ES-I3 (cell line): ENCODE data around the gene TMPRSS2.

Experiments
- H3K36me3 ChIP-seq: 2 replicates; pipeline ENCODE4 v1.6.1; 2013; ENCODE audit warnings: mild to moderate bottlenecking, low read length, control low read depth, moderate library complexity; ENCODE audit not compliant: insufficient read depth
- H3K4me1 ChIP-seq: 2 replicates; pipeline ENCODE4 v1.6.1; 2013; ENCODE audit warnings: mild to moderate bottlenecking, control low read depth, low read length; ENCODE audit not compliant: insufficient read depth
- H3K9ac ChIP-seq: 2 replicates; pipeline ENCODE4 v1.6.1; 2013; ENCODE audit warnings: low read depth, mild to moderate bottlenecking, low read length, moderate library complexity
- H3K9me3 ChIP-seq: 2 replicates; pipeline ENCODE4 v1.6.1; 2013; ENCODE audit warnings: mild to moderate bottlenecking, low read length, moderate library complexity; ENCODE audit not compliant: control insufficient read depth, insufficient read depth

TMPRSS2 gene

DNA sequence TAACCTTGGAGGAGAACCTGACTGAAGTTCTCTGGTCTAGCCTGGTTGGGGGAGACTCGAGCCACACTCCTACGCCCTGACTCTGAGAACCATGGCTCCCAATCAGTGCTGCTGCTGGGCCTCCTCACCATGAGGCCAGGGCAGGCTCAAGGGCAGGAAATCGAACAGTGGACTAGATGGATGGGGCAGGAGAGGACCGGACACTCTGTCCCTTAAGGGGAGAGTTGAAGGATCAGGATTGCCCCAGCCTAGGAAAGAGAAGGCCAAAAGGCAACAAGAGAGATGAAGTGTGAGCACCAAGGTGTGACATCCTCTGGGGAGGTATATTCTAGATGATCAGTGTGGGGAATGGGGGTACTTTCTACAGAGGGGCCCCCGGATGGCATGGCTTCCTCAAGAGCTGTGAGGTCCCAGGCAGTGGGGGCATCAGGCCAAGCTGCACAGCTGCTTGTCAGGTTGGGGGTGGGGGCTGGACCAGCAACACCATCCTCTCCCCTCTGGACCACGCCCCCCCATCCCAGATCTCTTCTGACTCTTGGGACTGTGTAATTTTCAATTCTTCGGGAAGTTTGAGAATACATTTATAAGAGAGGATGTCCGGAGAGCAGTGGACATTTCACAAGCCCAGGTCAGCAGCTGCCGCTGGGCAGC is 47.9 kb downstream of the TMPRSS2 start:
- Histone ChIP-seq H3K4me1 (no peaks in the 10 kb centered on the region), H3K9me3 (no peaks in the 10 kb centered on the region), H3K9ac (no peak overlapping the region), H3K36me3 (no peaks in the 10 kb centered on the region; the same call in 1 of the 2 replicates)

DNA sequence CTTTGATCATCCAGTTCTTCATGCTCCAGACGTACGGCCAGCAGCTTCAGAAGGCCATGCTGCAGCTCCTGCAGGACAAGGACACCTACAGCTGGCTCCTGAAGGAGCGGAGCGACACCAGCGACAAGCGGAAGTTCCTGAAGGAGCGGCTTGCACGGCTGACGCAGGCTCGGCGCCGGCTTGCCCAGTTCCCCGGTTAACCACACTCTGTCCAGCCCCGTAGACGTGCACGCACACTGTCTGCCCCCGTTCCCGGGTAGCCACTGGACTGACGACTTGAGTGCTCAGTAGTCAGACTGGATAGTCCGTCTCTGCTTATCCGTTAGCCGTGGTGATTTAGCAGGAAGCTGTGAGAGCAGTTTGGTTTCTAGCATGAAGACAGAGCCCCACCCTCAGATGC is 49.4 kb downstream of the TMPRSS2 start:
- H3K9ac ChIP-seq = no peak overlapping the region
- no peaks in the 10 kb centered on the region; the same call in 1 of the 2 replicates for H3K36me3 ChIP-seq
- peaks cover 5% of the 10 kb centered on the region; the same call in 1 of the 2 replicates for H3K4me1 ChIP-seq
- H3K9me3 ChIP-seq = no peaks in the 10 kb centered on the region

DNA sequence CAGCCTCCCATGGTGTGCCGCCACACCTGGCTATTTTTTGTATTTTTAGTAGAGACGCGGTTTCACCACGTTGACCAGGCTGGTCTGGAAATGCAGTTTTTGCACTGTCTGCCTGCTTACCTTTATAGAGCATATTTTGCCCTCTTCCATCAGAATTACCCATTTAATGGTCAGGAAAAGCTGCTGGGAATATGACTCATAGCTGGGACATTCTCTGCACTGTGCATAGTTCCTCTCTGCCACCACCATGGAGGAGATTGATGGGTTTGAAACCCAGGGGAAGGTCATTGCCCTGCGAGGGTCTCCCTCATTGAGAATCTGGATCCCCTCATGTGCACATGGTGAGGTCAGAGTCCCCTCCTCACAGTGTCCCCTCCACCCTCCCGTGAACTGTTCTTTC is 49.8 kb downstream of the TMPRSS2 start:
- H3K36me3 ChIP-seq = no peaks in the 10 kb centered on the region; the same call in 1 of the 2 replicates
- no peaks in the 10 kb centered on the region for H3K9me3 ChIP-seq
- H3K4me1 ChIP-seq = peaks cover 7% of the 10 kb centered on the region; the same call in 1 of the 2 replicates
- no peak overlapping the region for H3K9ac ChIP-seq

DNA sequence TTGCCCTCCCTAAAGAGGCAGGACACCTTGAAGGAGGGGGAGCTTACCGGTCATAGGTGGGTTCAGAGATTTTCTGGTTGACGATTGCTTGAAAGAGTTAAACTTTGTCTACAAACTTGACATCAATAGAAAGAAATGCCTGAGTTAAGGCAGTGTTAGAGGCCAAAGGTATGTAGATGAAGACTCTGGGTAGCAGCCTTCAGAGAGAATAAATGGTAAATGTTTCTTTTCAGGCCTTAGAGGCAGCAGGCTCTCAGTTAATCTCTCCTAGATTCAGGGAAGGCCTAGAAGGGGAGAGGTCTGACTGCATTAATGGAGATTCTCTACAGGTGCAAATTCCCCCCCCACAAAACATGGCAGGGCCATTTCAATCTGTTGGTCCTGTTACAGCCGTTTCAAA is 54.2 kb downstream of the TMPRSS2 start:
- H3K9me3 ChIP-seq = no peaks in the 10 kb centered on the region
- H3K9ac ChIP-seq = no peak overlapping the region
- H3K4me1 ChIP-seq = peaks cover 7% of the 10 kb centered on the region; the same call in 1 of the 2 replicates
- no peaks in the 10 kb centered on the region; the same call in 1 of the 2 replicates for H3K36me3 ChIP-seq

DNA sequence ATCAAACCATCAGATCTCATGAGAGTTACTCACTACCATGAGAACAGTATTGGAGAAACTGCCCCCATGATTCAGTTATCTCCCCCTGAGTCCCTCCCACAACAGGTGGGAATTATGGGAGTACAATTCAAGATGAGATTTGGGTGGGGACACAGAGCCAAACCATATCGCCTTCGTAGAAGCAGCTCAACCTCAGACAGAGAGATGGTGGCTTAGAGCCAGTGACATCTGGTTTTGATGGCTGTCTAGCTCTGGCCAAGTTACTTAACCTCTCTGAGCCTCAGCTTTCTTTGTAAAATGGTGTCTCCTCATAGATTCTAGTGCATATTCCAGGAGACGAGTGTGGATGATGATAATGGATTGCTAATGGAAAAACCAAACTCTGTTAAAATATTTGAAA is 54.8 kb downstream of the TMPRSS2 start:
- no peak overlapping the region for H3K9ac ChIP-seq

DNA sequence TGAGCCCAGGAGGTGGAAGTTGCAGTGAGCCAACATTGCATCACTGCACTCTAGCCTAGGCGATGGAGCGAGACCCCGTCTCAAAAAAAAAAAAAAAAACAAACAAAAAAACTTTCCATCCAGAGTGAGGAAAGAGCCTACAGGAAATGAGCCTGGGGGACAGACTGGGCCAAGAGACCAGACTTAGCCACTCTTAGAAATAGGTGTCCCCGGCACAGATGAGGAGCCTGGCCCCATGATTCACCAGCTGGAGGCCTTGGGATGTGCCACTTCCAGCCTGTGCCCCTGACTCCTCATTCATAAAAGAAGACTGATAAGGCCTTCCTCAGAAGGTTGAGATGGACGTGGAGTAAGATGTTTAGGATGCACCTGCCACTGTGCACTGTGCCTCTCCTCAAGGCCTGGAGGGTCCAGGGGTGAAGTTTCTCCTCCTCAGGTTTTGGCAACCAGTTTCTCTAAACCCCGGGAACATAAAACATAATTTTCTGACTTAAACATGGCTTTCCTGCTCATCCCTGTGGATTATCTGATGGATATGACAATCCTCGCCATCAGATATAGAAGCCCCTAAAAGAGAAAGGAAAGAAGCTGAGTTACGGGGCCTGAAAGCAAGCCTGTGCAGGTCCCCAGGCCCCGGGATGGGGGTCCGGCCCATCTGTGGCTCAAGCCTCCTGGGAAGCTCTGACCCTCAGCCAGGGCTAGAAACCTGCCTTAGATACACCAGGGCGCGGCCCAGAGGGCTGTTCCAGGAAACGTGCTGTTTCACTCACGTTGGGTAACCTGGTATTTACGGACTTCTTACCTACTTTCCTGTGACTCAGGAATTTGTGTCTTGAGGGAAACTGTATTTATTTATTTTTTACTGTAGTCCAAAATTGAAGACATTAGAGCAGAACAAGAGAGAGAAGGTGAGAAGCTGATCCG is 55.9 kb downstream of the TMPRSS2 start:
- no peaks in the 10 kb centered on the region for H3K9me3 ChIP-seq
- peaks cover 7% of the 10 kb centered on the region; the same call in 1 of the 2 replicates for H3K4me1 ChIP-seq
- H3K36me3 ChIP-seq = no peaks in the 10 kb centered on the region; the same call in 1 of the 2 replicates
- H3K9ac ChIP-seq = no peak overlapping the region

More for the DNA sequence above, 54.8 kb downstream of the TMPRSS2 start:
- no peaks in the 10 kb centered on the region; the same call in 1 of the 2 replicates for H3K36me3 ChIP-seq
- peaks cover 7% of the 10 kb centered on the region; the same call in 1 of the 2 replicates for H3K4me1 ChIP-seq
- H3K9me3 ChIP-seq = no peaks in the 10 kb centered on the region

DNA sequence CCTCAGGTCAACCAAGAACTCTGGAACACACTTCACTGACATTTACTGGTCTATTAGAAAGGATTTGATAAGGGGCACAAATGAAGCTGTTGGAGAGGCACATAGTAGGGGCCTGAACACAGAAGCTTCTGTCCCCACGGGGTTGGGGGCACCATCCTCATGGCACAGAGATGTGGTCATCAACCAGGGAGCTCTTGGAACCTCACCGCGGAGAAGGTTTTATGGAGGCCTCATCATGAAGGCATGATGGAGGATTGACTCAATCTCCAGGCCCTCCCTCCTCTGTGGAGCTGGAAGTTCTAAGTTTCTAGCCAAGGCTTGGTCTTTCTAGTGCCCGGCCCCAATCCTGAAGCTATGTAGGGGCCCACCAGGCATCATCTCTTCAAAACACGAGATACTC is 58.3 kb downstream of the TMPRSS2 start:
- peaks cover 7% of the 10 kb centered on the region; the same call in 1 of the 2 replicates for H3K4me1 ChIP-seq
- no peaks in the 10 kb centered on the region for H3K36me3 ChIP-seq
- H3K9ac ChIP-seq = no peak overlapping the region
- H3K9me3 ChIP-seq = no peaks in the 10 kb centered on the region

DNA sequence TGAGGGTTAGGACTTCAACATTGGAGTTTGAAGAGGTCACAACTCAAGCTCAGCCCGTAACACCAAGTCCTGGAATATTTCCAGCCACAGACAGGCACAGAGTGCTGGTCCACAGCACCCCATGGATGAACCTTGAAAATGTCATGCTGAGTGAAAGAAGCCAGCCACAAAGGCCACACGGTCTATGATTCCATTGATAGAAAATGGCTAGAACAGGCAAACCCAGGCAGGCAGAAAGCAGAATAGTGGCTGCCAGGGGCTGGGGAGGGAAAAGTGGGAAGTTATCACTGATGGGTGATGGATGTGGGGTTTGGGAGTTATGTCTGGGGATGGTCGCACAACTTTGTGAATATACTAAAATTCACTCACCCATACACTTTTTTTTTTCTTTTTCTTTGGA is 60.6 kb downstream of the TMPRSS2 start:
- Histone ChIP-seq H3K9ac (no peak overlapping the region), H3K4me1 (no peaks in the 10 kb centered on the region), H3K36me3 (no peaks in the 10 kb centered on the region), H3K9me3 (no peaks in the 10 kb centered on the region)

DNA sequence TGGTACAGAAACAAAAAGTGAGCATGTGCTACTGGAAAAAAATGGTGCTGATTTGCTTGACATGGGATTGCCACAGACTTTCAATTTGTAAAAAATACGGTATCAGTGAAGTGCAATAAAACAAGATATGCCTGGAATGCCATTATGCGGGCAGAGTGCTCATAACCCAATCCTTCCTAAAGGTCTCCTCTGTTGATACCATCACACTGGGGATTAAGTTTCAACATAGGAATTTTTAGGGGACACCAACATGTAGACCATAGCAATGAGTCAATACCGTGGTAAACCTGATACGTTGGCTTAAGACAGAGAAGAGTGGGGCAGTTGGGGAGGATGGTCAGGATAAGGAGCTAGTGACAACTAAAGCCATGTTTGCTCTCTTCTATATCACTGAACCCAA is 61.4 kb downstream of the TMPRSS2 start:
- Histone ChIP-seq H3K9me3 (no peaks in the 10 kb centered on the region), H3K4me1 (no peaks in the 10 kb centered on the region), H3K9ac (no peak overlapping the region), H3K36me3 (no peaks in the 10 kb centered on the region)

DNA sequence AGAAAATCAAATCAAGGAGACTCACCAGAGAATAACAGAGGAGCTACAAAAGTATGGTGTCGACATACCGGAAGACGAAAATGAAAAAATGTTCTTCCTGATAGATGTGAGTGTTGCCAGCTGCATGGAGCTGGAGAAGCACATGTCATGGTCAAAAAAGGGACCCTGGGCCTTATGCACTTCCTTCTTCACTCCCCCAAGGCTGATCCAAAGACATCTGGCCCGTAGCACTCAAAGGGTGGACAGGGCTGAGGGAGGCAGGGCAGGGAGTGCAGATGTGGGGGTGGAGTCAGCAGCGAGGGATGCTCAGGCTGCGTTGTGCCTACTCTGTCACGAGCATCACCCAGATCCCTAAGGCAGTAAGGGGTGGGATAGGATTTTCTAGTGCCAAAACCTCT is 62.5 kb downstream of the TMPRSS2 start:
- H3K9me3 ChIP-seq = no peaks in the 10 kb centered on the region

DNA sequence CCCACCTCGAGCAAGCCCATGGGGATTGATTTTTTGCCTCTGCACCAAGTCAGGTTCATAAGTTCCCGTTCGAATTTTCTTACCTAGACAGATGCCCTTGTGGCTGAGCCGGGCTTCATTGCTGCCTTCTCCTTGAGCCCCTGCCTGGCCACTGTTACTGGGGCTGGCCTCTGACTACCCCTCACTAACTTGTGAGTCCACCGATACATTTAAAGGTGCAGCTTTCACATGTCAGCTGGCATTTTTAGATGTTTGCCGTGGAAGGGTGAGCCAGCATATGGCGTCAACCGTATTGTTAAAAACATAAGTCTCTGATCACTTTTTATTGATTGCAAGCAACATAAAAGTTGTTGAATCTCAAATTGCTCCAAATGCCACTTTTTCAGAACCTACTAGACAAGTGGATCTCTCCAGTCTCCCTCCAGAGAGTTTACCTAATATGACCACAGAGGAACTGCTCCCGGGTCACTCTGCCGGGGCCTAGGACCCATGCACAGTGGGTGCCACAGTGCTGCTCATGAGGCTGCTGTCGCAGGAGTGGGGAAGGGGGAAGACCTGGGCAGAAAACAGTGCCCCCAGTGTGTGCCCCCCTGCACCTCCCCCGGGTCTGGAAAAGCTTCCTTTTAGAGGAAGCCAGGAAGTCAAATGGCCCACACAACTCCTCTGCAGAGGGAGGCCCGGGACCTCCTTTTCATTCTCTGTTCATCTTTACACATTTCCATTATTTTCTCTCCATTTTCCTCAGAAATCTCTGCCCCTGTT is 63.1 kb downstream of the TMPRSS2 start:
- H3K9me3 ChIP-seq = no peaks in the 10 kb centered on the region
- H3K9ac ChIP-seq = no peak overlapping the region
- no peaks in the 10 kb centered on the region for H3K36me3 ChIP-seq
- no peaks in the 10 kb centered on the region for H3K4me1 ChIP-seq

More for the DNA sequence above, 62.5 kb downstream of the TMPRSS2 start:
- no peaks in the 10 kb centered on the region for H3K36me3 ChIP-seq
- H3K9ac ChIP-seq = no peak overlapping the region
- no peaks in the 10 kb centered on the region for H3K4me1 ChIP-seq

DNA sequence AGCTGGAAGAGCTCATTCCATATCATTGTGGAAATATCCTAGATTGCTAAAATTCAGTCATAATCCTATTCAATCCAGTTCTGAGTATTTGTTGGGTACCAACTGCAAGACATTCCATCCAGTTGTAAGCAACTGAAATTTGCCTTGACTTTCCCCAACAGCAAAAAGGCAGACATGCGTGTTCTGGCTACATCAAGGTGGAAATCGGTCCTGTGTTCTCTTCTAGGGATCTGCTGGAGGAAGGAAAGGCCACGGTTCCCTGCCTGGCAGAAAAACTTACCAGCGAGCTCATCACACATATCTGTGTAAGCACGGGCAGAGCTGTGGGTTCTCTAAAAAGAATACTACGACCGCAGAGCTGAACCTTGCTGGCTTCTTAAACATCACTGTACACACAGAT is 64.4 kb downstream of the TMPRSS2 start:
- H3K9me3 ChIP-seq = no peaks in the 10 kb centered on the region
- no peaks in the 10 kb centered on the region for H3K36me3 ChIP-seq
- no peaks in the 10 kb centered on the region for H3K4me1 ChIP-seq
- H3K9ac ChIP-seq = no peak overlapping the region

DNA sequence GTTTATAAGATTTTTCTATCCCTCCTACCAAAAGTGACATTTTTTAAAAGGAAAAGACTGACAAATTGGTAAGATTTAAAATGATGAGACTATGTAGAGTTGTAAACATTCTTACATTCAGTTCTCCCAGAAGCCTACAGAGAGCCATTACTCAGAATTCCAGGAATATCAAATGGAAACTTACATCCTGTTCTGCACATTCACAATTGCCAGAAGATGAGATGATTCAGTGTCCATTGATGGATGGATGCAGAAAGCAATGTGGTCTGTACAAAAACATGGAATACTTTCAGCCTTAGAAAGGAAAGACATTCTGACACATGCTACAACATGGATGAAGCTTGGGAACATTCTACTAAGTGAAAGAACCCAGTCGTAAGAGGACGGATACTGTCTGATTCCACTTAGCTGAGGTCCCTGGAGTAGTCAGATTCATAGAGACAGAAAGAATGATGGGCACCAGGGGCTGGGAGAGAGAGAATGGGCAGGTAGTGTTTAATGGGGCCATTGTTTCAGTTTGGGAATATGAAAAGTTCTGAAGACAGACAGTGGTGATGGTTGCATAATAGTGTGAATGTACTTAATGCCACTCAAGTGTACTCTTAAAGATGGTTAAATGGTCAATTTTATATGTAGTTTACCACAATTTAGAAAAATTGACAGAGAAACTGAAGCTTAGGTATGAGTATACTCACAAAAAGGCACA is 65.3 kb downstream of the TMPRSS2 start:
- no peaks in the 10 kb centered on the region for H3K4me1 ChIP-seq
- H3K9ac ChIP-seq = no peak overlapping the region
- no peaks in the 10 kb centered on the region for H3K36me3 ChIP-seq

DNA sequence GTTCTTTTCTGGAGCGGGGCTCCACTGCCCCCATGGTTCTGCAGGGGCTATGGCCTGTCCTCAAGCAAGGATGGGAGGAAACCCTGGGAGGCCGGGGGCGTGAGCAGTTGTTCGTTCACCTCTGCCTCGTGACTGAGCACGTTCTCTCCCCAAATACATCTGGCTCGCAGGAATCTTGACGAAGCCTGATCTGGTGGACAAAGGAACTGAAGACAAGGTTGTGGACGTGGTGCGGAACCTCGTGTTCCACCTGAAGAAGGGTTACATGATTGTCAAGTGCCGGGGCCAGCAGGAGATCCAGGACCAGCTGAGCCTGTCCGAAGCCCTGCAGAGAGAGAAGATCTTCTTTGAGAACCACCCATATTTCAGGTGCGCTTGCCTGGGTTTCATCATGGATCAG is 66.4 kb downstream of the TMPRSS2 start:
- Histone ChIP-seq H3K36me3 (no peaks in the 10 kb centered on the region), H3K9me3 (no peaks in the 10 kb centered on the region), H3K4me1 (no peaks in the 10 kb centered on the region), H3K9ac (no peak overlapping the region)

More for the DNA sequence above, 65.3 kb downstream of the TMPRSS2 start:
- no peaks in the 10 kb centered on the region for H3K9me3 ChIP-seq
